Measurements from ENCODE around the gene GLP2R.

Gene GLP2R

DNA sequence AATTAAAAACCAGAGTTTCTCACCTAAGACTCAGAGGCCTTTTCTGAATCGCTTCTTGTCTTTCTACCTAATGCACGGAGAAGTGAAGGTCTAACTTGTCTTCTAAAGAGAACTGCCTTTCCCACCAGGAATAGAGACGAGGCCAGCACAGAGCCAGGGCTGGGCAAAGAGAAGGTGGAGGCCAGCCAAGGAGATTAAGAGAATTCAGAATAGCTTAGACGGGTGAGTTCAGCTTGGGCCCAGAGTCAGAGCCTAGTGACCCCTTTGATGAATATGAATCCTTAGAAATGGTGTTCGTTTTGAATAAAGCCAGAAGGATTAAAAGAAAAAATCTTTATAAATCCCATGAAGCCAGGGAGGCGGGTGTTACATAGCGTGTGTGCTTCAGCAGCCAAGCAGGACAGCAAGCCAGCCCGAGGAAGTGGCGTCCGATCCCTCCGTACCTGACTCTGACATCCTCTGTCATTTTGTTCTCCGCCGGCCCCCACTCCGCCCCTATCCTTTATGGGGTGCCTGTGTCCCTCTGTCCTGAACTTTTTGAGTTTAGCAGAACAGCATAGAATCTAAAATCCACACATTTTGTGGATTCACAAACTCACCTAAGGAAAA, 11.3 kb upstream of the GLP2R start:
- DNase-seq: no peak

DNA sequence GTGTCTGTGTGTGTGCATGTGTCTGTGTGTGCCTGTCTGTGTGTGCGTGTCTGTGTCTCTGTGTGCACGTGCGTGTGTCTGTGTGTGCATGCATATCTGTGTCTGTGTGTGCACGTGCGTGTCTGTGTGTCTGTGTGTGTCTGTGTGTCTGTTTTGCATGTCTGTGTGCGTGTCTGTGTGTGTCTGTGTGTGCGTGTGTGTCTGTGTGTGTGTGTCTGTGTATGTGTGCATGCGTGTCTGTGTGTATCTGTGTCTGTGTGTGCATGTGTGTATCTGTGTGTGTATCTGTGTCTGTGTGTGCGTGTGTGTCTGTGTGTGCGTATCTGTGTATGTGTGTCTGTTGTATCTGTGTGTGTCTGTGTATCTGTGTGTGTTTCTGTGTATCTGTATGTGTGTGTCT, 9.3 kb upstream of the GLP2R start:
- DNase-seq: no peak

DNA sequence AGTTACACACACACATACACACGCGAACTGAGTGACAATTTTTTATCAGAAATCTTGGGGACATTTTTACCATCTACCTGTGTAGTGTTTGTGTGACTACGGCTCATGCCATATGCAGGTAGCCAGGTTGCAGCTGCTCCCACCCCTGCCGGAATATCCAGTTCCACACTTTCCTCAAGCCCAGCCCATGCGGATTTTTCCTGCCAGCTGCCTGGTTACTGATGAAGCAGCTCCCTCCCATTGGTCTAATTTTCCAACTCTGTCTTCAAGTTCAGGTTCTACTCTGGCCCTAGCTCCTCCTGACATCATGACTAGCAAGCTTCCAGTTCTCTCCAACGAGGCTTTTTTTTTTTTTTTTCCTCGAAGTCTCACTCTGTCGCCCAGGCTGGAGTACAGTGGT, 8.6 kb upstream of the GLP2R start:
- no peak for DNase-seq

DNA sequence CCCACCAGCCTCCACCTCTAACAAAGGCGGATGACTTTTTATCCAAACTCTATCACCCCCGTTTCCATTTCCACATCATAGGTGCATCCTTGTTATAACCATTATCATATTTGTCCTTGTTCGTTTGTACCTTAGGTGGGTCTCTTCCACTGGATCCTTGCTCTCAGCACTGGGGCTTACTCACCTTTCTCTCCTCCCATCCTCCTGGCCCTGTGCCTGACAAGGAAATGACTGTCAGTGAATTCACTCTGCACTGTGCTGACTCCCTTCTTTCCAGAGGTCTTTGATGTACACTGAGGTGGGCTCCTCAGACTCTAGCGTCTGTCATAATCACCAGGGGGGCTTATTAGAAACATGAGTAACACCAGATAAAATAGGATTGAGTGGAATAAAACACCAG, 7.0 kb upstream of the GLP2R start:
- no peak for DNase-seq

DNA sequence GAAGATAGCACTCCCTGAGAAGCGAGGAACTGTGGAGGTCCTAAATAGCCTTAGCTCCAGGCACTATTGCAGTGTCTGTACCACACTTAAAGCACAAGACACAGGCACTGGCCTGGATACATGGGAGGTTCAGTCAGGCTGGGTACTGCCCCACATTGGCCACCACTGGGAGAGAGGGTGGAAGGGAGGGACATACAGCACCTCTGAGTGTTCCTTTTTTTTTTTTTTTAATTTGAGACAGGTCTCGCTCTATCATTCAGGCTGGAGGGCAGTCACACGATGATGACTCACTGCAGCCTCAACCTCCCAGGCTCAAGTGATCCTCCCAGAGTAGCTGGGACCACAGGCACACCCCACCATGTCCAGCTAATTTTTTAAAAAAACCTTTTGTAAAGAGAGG, 5.3 kb upstream of the GLP2R start:
- no peak for DNase-seq

DNA sequence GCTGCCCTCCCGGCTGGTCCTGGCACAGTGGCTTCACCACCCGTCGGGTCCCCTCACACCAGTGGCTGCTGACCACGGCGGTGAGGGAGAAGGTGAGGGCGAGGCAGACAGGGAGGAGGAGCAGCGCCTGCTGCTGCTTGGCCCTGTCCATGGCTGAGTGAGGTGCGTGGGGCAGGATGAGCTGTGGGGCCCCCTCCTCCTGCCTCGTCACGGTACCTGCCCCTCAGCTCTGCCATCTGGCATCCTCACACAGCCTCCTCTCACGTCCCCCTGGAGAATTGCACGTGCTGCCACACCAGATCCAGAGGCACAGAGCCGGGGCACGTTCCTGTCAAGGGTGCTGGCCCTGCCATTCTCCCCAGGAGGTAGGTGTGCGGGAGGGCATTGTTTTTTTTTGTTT, 3.8 kb upstream of the GLP2R start, which contains the start of gene GSG1L2:
Gene GSG1L2, minus strand, starts transcription at position 159 of the 400 bp plus-strand sequence. Its CDS starts 8 bp downstream, at position 151.
- DNase-seq: no peak

DNA sequence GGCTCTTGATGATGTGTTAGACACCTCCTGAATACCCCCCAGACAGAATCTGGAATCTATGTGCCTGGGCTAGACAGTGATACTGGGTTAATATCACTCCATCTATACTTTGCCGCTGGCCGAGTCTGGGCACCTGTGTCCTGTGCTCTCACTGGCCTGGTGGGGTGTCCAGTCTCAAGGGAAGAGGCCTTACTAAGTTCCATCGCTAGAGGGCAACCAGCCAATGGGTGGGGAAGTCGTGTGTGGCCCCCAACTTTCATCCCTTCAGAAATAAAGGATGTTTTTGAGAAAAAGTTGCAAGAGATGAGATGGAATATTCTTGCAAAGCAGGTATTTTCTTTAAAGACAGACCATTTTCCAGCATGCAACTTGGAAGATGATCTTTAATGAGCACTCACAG, 1.6 kb upstream of the GLP2R start:
- DNase-seq: no peak

DNA sequence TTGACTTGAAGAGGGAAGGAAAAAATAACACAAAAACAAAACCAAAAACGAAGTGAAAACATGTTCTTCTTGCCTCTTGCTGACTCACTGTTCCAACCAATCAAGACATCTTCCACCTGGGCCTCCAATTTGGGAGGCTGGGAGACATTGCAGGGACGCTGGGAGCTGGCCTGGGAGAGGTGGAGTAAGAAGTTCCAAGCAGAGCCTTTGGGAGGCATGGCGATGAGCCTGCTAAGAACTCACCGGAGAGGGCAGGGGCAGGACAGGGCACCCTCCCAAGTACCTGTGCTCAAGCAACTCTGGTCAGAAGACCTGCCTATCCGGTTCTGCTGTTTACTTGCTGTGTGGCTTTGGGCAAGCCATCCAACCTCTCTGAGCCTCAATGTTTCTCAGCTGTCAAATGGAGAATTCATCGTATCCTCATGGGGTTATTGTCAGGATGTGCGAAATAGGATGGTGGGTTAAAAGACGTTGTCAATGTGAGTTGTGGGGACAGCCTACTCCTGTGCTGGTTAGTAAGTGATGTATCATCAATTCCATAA, 856 bp upstream of the GLP2R start:
- no peak for DNase-seq

DNA sequence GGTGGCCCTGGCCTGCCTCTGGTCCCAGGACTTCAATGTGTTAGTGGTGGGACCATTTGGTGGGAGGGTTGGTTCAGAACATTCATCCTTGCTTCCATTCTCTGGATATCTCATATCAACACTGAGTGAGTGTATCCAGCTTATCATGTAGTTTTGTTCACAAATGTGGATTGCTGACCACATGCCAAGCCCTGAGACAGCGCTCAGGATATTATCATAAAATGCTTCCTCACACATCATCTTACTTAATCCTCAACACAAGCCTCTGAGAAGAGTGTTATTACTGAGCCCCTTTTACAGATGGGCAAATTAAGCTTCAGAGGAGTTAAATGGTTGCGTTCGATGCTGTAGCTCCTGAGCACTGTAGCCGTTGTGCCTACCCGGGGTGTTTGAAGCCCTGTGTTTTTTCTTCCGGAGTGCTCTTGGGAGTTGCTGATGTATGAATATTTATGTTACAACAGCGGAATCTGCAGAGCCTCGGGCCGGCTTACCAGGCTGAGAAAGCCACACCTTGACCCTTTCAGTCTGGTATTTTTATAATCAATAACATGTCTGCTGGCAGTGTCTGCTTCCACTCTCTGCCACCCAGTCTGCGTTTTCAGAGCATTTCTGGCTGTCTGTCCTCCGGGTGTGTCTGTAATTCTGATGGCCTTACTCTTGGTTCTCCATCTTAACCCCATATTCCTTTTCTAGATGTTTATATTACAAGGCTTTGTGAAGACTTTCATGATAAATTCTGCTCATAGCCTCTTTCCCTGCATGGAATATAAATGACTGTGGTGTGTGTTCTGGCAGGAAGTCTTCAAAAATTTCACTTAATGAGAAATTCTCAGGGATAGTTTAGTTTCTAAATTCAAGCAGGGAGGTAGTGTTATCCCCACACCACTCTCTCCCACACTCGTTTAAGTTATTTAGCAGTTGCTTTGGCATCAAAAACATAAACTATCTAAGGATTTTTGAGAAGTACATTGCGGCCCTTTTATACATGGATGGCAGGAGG, 2.9 kb downstream of the GLP2R start:
- no peak for DNase-seq

DNA sequence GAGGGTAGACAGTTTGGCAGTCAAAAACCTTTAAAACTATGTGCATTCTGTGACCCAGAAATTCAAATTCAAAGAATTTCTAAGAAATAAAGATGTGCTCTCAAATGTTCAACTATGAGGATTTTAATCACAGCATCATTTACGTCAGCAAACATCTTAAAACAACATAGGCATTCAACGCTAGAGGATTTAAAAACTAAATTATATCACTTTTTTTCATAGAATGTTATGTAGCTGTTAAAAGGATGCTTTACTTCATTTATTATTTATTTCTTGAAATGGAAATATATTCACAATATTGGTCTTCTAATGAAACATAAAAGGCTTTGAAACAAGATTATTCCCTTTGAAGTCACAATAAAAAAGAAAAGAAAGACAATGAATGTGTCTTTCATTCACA, 3.6 kb downstream of the GLP2R start:
- no peak for DNase-seq

DNA sequence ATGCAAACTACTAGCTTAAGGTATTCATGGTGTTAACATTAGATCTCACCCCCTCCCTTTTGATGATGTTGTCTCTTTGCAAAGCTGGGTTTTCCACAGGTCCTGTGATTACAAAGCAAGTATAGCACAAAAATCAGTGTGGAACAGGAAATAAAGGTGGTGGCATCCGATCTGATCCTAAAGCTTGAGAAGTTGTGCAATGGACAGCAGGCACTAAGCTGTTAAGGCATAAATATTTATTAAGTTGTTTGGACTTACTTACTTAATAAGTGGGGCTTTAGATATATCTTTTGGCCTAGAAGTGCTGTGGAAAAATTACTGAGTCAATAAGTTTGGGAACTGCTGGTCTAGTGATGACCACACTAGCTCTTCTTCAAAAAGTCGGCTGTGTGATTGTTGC, 5.0 kb downstream of the GLP2R start:
- no peak for DNase-seq

DNA sequence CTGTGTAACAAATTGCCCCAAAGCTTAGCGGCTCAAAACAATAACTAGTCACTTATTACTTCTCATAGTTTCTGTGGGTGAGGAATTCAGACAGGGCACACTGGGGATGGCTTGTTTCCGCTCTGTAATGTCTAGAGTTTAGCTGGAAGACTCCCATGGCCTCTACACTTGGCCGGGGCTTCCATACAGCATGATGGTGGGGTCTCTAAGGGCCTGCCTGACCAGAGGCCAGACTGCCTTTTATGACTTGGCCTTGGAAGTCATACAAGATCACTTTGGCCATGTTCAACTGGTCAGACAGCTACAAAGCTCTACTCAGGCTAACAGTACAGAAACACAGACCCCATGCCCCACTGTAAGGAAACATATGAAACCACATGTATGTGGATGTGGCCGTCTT, 8.2 kb downstream of the GLP2R start:
- DNase-seq: no peak

DNA sequence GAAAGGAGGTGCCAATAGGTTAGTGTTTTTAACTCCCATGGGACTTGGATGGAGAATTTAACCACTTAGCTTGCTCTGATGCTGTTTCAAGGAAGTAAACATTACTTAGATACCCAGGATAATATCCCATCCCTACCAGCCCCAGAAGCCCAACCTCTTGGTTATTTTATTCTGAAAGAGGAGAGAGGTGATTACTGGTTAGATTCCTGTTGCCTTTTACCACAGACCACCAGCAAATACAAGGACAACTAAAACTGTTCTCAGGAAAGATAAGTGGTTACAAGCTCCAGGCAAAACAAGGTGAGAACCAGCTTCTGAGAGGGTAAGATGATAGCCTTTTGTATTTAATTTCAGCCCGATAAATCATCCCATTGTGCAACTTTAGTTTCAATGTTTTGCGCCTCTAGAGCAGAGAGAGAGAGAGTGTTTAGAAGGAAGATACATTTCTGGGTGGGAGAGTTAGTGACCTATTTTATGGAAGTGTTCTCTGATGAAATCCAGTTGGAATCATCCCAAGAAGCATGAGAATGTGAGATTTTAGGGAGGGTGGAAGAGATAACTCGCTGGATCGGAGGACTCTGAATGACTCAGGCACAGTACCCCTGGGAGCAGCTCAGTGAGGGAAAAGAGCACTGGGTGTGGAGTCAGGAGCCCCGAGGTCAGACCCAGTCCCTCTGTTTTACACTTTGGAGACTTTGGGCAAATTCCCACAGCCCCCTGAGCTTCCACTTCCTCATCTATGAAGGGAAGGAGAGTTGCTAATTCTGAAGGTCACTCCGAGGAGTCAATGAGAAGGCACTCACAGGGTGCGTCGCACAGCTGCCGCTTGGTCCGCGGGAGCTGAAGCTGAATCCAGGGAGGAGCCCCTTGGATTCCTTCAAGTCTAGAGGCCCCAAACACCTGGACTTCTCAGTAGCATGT, 12.1 kb downstream of the GLP2R start:
- DNase-seq: no peak

DNA sequence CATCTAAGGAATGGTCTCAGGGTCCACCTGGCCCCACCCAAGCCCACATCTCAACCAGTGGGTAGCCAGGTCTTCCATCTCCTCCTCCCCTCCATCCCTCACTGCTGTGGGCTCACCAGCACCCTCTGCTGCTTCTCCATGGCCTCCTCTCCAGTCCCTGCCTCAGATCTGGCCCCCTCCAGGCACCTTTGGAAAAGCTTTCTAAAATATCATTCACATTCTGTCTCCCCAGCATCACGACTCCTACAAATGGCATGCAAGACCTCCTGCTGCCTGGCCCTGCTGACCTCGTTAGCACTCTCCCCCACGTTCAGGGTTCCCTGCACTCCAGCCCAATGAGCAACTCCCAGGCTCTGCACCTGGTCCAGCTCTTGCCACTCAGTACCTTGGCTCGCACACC, 13.7 kb downstream of the GLP2R start:
- DNase-seq: no peak

DNA sequence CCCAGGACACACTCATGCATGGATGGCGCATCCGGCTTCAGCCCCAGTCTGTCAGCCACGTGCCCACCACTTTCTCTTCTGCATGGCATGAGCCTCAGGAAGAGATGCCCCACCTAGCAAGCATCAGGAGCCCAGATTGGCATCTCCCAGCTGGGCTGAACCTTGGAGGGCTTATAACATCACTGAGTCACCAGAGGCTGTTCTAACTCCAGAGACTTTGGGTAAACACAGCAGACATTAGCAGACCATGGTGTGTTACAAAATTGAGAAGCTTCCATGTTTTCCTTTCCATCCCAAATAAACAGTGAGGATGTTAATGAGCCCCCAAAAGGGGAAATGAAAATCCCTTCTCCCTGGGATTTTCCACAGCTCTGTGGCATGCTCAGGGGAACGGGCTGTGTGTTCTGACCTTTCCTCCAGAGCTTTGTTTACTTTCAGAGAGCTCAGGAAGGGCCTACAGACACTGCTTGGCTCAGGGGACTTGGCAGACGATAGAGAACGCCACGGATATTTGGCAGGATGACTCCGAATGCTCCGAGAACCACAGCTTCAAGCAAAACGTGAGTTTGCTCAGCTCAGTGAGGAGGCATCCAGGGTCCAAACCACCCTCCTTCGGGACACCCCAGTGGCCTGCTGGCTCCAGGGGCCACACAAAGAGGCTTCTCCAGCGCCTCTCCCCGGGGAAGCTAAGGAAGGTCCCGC, 16.5 kb downstream of the GLP2R start:
- no peak for DNase-seq

DNA sequence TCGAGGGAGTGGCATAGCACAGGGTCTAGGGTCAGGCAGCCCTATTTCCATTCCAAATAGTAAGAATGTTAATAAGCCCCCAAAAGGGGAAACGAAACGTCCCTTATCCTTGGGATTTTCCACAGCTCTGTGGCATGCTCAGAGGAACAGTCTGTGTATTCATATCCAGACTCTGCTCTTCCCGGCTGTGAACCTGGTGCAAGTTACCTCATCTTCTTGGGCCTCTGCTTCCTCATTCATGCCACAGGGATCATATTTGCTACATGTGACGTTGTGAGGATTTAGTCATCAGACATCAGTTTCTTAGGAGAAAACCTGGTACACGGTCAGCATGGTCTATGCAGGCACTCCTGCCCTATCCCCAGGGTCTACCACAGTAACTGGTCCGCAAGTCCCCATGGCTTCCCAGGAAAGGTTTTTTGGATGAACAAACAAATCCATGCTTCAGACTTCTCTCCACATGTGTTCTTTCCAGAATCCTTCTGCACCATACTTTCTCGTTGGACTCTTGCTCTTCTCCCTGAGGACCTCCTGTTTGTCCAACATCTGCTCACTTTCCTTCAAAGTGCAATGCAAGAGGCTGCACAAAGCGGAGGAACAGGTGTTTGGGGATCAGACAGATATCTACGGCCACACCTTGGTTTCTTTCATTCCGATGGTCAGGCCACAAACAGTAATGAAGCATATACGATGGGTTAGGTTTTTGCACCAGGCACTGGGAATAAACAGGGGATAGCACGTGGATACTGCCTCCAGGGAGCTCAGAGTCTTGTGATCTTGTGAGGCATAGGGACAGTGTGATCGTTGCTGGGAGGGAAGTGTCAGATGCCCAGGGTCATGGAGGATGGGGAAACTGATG, 17.7 kb downstream of the GLP2R start:
- no peak for DNase-seq

DNA sequence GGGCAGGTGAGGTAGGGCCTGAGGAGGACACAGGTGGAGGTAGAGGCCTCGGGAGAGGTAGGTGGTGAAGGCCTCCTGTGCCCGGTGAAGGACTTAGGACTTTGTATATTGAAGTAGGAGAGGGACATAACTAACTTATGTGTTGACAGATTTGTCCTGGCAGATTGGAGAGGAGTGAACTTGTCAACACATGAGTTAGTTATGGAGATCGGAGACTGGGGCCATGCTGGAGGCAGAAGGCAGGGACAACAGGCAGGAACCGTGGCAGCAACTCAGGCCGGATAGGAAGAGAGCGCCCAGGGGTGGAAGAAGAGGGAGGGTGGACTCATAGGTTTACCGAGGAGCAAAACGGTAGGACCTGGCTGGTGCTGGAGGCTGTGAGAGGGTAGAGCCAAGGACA, 18.4 kb downstream of the GLP2R start:
- DNase-seq: no peak

DNA sequence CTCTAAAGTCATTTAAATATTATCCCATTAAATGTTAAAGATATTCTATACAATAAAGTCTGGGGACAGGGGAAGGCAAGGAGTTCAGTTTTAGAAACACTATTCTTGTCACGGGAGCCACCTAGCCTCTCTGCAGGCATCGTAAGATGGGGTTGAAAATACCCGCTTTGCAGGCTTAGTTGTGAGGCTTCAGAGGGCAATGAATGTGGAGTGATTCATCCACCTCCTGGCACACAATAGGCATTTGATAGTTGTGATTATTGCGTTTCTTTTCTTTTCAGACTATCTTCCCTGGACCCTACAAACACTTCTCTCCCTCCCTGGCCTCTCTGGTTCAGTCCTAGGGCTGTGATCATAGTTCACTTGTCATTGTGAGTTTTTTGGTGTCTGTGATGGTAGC, 19.6 kb downstream of the GLP2R start:
- DNase-seq: no peak

DNA sequence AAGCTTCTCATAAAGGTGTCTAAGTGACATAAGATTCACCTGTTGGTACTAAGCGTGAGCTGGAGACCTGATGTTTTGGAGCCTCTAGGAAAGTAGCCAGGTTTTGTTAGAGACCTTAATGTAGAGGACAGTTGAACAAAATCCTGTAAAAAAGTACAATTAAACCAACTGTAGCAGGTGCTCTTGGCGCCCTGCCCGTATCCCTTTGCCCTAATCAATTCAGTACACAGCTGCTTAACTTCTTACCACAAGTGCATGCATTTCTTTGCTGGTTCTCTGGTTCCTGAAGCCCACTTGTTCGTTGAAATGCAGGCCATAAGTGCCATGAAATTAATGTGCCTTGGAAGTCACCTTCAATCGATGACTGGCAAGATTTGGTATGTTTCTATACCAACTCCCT, 24.4 kb downstream of the GLP2R start:
- DNase-seq: no peak

DNA sequence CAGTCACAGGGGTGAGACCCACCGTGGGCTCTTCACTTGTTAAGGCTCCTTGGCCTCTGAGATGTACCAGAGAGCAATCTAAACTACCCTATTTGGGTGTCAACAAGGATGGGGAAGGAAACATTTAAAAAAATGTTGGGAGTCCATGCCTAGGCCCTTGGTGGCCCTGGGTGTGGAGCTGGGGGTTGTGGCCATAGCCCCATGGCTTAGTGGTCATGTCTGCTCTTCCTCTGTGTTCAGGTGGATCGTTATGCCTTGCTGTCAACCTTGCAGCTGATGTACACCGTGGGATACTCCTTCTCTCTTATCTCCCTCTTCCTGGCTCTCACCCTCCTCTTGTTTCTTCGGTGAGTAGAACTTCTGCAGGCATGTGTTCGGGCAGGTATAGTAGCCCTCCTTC, 28.5 kb downstream of the GLP2R start:
- DNase-seq: no peak

DNA sequence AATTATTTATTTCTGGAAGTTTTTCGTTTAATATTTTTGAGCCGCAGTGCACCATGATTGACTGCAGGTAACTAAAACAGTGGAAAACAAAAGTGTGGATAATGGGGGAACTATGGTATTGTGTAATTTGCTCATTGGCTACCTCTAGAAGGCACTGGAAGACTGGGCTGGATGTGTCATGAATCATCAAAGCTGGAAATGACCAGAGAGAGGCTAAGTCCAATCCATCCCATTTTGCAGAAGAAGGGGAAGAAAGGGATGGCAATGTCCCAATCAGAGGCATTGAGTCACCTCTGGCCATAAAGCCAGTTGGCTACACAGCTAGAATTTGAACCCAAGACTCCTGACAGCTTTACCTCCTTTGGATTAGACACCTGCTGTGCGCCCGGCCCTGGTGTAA, 29.3 kb downstream of the GLP2R start:
- DNase-seq: no peak

Measured in activated gamma-delta T cell (primary cell).